Inferior parietal cortex (tissue), 1 donor: Measurements from ENCODE around the gene C16orf86.

ENCODE experiments used
- DNase-seq: peaks from one replicate; pipeline ENCODE4 v3.0.0-alpha.2; 2016; ENCODE audit errors: extremely low spot score

Gene C16orf86

DNA sequence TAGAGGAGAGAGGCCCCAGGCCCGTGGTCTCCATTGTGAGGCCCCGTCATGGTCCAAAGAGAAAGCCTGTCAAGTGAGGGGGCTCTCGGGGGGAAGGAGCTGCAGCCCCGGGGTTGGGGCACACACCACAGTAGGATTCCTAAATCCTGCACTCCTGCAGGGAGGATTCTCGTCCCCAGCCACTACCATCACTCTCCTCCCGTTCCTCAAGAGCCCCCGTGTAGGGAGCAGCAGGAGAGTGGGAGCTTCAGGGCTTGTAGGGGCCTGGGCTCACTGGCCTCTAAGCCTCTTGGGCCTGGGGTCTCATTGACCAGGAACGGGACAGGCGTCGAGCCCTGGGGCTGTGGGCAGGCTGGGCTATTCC lies 821 bp downstream of the C16orf86 start:
- DNase-seq, result no peak

DNA sequence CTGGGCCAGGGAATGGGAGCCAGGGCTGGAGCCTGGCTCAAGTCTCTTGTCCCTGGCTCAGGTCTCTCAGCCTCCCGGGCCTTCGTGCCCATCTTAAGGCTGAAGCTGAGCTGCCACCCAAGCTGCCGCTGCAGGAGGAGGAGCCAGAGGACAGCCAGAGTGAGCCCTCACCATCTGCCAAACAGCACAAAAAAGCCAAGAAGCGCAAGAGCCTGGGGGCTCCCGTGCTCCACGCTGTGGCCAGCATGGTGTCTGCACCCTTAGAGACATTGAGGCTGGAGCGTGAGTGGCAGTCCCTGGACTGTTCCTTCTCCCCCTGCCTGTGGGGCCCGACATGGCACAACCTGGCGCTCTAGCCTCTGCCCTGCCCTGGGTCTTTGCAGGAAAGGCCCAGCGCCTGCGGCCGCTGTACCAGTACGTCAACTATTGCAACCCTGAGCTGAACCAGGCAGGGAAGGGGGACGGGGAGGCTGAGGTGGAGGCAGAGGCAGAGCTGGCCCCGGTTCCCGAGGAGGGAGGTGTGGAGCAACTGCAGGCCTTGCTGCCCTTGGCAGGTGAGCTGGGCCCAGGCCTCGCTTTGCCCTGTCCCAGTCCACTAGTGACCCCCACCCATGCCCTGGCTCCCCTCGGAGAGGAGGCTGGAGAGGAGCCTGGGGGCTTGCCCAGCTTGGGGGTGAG lies 1.3 kb downstream of the C16orf86 start:
- peak; percentile 82 for DNase-seq

DNA sequence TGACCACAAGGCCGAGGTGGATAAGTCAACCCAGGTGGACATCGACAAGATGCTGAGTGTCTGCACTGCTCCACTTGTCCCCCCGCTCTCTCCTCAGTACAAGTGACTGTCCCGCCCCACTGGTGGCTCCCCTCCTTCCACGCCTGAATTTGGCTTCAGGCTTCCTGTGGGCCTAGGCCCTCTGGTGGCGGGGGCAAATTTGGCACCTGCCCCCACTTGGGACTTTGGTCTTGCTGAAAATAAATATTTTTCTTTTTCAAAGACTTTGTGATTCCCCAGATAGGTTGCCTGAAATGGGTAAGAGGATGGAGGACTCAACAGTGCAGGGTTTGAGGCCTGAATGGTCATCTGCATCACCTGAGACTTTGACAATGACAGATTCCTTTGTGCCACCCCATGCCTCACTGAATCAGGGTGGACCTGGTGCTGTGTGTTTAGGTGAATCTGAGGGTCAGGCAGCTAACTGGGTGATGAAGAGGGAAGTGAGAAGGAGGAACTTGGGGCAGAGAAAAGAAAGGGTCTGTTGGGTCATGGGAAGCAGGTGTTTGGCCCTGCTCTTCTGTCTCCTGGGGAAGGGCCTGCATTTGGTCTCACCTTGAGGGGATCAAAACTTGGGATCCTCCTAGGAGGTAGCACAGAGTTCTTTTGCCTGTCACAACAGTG lies 2.0 kb downstream of the C16orf86 start:
- no peak for DNase-seq

DNA sequence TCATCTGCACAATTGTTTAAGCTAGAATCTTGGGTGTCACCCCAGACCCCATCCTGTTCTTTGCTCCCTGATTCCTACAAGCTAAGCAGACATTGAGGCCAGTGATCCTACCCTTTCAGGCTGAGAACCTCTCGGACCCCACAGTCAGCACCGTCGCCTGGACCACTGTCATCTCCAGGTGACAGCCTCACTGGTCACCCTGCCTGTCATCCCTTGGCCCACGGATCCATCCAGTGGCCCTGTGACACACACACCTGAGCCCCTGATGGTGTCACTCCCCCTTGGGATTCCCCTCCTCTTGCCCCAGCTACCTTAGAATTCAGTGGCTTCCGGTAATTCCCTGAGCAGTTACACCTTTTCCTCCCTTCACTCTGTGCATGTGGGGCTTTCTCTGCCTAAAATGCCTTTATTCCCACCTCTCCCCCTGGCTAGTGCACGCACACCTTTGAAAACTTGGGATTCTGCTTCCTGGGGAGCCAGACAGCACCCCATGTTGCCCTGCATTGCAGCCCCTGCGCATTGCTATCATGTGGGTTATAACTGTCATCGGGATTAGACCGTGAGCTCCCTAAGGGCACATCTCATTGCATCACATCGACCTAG lies 3.0 kb downstream of the C16orf86 start:
- DNase-seq, result no peak

DNA sequence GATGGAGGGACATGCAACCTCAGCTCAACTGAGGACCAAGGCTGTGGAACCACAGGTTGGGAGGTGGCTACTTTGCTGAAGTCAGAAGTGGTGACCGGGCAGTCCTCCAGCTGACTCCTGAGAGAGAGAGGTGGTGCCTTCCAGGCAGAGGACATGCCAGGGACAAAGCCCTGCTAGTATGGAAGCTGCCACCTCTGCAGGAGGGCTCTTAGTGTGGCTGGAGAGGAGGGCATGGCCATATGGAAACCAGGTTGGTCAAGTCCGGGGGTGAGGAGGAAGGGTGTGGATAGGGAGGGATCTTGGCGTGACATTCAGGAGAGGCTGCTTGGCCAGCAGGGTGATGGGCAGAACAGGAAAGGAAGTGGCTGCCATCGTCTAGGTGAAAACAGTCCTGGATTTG lies 5.7 kb downstream of the C16orf86 start:
- no peak for DNase-seq

DNA sequence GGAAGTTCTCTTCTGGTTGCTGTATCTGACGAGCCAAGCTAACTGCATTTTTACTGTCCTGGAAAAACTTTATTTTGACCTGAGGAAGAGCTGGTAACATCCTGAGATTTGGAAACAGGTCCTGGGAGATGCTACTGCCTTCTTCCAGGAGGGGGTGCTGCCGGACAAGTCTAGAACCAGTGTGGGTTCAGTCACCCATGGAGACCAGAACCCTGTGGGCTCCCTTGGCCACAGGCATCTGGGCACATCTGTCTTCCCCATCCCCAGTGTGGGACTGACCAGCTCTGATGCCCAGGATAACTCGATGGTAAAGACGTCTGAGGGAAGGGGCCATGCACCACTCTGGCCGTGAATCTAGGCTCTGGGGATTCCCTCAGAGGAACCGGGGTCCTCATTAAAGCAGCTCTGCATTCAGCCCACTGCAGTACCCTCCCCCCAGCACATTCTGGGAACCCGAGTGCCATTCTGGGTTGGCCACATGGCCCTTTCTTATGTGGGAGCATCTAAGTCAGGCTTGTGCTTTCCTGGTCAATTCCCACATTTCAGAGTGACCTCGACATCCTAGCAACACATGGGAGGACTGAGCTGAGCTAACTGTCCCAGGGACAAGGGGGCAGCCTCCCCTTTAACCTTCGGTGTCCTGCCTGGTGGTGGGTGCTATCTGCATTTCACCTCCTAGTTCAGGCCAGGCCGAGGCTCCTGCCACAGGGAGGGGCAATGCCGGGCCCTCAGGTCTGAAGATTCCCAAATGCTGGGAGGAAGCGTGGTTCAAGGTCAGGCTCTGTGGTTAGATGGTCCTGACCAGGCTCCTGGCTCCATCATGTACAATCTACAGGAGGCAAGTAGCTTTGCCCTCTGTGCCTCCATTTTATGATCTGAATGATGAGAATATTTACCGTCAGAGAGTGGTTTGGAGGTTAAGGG lies 6.4 kb downstream of the C16orf86 start:
- DNase-seq, result peak; percentile 66

DNA sequence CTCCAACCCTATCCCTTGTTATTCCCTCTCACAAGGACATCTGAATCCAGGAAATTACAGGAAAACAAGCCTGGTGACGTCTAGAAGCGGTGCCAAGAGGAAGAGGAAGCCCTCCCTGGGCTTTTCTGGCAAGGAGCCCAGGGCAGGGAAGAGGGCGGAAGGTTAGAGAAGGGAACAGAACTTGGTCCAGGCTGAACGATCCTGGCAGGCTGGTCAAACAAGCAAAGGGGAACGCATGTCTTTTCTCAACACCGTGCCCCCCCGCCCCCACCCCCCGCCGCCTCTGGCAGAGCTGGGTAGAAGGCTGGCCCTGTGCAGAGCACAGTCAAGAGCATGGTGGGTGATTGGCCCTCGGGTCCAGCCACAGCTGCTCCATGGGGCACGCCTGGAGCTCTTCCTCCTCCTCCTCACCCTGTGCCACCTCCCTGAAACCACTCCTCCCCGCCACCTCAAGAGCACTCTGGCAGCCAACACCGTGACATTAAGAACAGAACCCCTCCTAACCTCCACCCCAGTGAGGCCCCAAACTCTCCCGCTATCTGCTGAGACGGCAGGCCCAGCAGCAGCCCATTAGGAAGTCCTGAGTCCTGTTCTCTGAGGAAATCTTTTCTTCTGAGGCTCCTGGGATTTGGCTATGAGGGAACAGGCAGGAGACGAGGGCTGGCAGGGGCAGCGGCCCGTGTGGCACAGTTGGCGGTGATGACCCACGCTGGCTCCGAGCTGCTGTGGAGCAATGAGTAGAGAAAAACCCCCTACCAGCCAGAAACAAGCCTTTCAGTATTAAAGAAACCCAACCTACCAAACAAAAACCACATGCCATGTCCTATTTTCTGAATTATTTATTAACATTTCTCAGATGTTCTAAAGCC lies 7.3 kb downstream of the C16orf86 start:
- no peak for DNase-seq

DNA sequence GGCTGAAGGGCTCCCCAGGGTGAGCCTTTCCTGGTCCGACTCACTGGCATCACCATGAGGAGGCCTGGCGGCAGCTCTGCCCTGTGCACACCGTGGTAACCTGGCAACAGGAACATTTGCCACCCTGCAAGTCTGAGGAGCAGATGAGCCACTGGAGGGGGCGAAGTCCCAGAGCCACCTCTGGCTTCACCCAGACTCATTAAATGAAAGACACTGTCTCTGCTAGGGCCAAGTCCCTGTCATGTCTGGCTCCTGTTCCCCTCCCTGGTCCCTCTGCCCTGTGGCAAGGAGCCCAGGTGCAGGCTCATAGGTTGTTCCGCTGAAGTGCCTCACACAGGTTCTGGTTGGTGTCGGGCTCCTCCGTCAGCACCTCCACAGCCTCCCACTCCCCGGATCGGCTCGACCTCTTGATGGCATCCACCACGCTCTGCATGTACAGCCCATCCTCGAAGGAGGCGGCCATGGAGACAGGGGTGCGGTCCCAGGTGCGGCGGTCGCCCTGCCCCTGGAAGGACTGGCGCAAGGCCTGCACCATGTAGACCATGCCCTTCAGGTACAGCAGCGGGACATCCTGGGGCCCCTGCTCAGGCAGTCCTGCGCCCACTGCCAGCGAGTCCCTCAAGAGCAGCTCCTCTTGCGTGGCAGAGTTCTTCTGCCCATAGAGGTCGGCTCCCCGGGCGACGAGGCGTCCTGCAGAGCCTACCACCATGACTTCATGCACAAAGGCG lies 8.4 kb downstream of the C16orf86 start:
- no peak for DNase-seq

DNA sequence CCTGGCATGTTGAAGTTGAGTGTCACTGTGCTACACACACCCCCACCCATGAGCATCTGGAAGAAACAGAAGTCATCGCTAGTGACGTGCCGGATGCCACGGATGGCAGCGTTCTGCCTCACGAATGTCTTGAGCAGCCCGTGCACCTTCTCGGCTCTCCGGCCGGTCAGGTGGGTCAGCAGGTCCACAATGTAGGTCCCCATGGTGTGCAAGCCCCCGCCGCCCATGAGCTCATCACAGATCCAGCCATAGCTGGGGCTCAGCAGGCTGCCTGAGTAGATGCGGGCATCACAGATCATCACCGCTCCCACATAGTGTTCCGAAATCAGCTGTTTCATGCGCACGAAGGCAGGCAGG lies 8.9 kb downstream of the C16orf86 start:
- DNase-seq, result no peak

DNA sequence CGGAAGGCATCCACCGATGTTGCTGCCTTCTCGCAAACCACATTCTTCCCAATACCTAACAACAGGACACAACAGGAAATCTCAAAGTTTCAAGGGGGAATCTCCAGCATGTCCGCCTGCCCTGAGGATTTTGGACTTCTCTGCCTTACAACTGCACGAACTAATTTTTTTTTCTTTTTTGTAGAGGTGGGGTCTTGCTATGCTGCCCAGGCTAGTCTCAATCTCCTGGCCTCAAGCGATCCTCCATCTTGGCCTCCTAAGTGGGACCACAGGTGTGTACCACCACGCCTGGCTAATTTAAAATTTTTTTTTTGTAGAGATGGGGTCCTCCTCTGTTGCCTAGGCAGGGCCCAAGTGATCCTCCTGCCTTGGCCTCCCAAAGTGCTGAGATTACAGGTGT lies 9.4 kb downstream of the C16orf86 start:
- no peak for DNase-seq

DNA sequence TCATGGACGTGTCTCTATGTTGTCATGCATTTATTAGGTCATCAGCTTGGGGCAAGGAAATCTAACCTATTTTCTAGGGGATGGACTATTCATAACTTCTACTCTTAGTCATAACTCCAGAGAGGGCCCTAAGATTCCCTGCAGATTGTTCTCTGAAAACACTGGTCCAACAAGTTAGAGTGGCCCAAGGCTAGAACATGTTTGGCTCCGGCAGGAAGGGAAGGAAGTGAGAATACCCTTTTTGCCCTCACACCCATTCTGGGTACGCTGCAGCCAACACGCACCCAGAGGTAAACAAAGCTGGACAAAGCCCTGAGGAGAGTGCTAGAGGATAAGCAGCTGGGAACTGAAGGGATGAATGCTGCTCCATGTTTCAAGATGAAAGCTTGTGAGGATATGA lies 9.9 kb downstream of the C16orf86 start:
- no peak for DNase-seq

DNA sequence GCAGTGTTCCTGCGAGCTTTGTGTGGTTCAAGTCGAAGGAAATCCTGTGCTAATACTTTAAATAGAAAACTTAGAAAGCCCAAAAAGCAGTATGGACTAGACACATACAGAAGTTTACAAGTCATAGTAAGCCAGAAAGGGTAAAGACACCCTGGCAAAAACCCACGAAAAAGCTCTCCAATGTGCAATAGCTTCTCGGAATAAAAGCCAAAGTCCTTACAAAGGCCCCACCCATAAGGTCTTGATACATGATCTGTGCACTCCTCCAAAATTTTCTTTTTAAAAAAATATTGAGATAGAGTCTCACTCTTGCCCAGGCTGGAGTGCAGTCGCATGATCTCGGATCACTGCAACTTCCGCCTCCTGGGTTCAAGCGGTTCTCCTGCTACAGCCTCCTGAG lies 10.3 kb downstream of the C16orf86 start:
- no peak for DNase-seq

DNA sequence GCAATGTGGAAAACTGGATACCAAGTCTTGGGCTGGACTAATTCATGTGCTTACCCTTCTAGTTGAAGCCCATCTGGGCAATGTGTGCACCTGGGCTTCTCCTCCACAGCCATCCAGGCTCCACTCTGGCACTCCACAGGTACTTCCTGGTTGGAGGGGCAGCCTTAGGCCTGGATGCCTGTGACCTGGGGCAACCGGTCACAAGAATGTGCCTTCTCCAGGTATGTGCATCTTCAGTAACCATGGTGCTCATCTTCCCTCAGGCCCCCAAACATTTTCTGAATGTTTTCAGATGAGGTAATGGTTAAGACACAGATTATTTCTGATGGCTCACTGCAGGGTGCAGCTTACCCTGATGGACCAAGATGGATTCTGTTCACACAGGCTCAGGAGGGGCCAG lies 11.1 kb downstream of the C16orf86 start:
- DNase-seq, result no peak

DNA sequence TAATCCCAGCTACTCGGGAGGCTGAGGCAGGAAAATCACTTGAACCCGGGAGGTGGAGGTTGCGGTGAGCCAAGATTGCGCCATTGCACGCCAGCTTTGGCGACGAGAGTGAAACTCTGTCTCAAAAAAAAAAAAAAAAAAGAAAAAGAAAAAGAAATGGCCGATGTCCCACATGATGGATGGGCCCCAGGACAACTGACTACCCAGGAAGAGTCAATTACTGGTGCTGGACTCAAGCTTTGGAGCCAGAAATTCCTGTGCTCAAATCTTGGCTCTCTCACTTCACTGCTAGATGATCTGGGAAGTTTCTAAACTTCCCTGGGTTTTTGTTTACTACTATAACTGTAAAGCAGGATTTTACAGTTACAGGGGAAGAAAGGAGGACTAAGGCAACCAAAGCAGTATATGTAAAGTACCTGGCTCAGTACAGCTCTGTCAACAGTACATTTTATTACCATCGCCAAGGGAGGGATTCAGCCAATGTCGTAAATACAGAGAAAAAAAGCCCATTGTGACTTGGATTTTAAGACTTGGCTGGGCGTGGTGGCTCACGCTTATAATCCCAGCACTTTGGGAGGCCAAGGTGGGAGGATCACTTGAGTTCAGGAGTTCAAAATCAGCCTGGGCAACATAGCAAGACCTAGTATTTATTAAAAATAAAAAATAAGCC lies 11.9 kb downstream of the C16orf86 start:
- no peak for DNase-seq

DNA sequence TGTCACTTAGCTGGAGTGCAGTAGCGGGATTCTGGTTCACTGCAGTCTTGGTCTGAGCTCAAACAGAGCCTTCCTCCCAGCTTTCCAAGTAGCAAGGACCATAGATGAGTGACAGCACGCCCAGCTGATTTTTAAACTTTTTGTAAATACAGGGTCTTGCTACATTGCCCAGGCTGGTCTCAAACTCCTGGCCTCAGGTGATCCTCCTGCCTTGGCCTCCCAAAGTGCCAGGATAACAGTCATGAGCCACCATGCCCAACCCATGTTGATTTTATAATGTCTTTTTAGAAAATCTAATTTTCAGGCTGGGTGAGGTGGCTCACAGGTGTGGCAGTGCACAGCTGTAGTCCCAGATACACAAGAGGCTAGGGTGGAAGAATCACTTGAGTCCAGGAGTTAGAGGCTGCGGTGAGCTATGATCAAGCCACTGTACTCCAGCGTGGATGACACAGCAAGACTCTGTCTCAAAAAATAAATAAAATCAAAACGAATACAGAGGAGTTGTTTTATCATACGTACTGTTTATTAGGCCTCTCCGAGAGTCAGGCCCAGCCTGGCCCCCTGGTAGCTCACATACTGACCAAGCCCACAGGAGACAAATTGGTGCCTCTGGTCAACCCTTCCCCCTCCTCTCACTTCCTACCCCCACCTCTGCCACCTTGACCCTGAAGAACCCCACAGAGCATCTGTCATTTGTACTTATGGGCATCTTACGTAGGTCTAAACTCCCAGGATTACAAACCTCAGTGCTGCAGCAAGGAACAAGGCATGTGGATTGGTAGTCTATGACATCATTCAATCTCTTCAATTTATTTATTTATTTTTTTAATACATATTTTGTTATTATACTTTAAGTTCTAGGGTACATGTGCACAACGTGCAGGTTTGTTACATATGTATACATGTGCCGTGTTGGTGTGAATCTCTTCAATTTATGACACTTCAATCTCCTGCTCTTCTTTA lies 13.6 kb downstream of the C16orf86 start:
- DNase-seq, result no peak

DNA sequence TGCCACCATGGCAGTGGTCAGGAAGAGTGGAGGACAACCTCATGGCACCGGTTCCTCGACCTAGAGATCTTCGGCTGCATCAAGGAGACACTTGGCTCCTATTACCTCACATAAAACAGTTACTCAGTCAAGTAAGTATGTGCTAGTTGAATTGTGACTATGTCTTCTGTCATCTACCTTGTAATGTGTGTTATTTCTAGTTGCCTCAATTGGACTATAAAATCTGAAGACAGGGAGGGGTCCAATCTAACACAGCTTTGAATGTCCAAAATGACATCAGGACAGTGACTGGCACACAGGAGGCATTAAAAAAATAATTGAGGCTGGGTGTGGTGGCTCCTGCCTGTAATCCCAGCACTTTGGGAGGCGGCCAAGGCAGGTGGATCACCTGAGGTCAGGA lies 17.2 kb downstream of the C16orf86 start:
- no peak for DNase-seq

DNA sequence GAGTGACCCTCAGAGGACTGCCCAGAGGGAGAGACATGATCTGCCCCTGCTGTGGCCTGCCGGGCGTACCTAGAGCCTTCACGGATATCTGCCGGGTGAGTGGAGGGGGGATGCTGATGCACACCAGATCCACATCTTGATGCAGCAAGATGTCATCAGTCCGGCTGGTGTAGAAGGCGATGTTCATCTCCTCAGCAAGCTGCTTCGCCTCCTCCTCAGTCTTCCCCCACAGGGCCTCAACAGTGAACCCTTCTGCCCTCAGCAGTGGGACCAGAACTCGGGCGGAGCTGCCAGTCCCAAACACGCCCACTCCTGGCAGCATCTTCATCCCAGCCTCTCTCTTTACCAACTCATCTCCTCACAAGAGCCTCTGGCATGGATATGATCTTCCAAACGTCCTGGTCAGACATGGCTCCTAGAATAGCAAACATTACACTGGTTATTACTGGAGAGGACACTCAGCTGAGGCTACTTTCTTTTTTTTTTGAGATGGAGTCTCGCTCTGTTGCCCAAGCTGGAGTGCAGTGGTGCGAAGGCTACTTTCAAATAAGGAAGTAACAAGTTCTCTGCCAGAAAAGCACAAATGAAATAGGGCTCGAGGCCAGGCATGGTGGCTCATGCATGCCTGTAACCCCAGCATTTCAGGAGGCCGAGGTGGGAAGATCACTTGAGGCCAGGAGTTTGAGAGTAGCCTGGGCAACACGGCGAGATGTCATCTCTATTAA lies 18.9 kb downstream of the C16orf86 start:
- no peak for DNase-seq

DNA sequence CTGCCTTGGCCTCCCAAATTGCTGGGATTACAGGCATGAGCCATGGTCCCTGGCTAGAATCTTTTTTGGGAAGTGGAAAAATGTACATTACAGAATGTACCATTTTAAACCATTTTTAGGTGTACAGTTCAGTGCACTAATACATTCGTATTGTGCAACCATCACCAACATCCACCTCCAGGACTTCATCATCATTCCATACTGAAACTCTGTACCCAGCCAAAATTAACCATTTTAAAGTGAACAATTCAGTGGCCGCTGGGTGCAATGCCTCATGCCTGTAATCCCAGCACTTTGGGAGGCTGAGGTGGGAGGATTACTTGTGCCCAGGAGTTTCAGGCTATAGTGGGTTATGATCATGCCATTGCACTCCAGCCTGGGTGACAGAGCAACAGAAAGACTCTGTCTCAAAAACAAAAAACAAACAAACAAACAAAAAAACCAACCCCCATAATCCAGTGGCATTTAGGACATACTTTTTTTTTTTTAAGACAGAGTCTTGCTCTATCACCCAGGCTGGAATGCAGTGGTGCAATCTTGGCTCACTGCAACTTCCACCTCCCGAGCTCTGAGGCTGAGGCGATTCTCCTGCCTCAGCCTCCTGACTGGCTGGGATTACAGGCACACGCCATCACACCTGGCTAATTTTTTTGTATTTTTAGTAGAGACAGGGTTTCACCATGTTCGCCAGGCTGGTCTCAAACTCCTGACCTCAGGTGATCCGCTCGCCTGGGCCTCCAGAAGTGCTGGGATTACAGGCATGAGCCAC lies 27.1 kb downstream of the C16orf86 start:
- peak; percentile 20 for DNase-seq
